Stimulated activated CD8-positive, alpha-beta memory T cell treated with anti-CD3 and anti-CD28 coated beads, Interleukin-12 subunit alpha, Interleukin-12 subunit beta, amount 100 ng/mL, for 1 hour (primary cell): Measurements from ENCODE around the gene DACH1.

Source experiments
- DNase-seq: peaks from one replicate; pipeline ENCODE4 v3.0.0-alpha.2; 2020; ENCODE audit warnings: low read depth

The DACH1 gene

DNA sequence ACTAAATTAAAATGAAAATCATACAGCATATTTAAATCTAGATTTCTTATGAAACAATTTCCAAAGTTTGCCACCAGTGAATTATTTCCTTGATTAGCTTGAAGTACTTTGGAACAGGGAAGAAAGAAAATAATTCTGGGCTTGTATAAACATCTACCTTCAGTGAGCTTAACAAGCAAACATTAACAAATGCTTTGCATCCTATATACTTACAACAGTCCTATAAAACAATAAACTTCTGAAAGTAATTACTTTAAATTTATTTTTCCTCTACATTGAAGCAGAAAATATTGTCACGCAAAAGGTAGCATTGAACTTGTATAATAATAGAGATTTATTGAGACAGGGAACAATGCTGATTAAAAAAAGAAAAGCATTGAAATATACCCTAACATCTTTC, 164.8 kb downstream of the DACH1 start:
- no peak for DNase-seq

DNA sequence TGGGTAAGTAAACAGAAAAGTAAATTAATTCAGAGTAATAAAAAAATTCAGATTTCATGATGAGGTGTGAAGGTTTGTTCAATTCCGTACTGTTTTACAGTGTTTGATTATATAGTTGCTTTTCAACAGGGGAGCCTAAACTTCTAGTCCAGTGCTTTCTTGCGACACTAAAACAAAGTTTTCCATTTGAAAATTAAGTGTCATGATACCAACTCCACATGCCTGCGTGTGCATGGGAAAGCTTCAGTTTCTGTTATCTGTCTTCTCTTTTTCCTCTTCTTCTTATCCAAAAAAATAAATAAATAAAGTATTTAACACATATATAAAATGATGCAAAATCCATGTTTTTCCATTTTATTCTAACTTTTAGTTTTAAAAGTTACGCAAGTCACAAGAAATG, 165.3 kb downstream of the DACH1 start:
- DNase-seq = no peak

DNA sequence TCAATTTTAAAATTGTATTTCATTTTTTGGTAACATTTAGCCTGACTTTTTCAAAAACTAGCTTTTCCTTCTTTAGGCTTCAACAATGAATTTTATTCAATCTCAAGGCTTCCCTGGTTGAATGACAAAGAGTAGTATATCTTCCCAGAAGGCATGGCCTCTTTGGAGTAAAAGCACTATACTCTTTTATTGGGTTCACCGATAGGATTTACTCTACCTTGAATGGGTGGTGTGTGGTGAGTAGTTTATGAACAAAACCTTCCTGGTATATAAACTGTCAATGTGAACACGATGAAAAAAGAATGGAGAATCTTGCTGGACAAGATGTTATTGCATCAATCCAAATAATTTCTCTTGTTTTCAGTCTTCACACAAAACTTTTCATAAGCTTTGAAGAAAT, 167.7 kb downstream of the DACH1 start:
- no peak for DNase-seq

DNA sequence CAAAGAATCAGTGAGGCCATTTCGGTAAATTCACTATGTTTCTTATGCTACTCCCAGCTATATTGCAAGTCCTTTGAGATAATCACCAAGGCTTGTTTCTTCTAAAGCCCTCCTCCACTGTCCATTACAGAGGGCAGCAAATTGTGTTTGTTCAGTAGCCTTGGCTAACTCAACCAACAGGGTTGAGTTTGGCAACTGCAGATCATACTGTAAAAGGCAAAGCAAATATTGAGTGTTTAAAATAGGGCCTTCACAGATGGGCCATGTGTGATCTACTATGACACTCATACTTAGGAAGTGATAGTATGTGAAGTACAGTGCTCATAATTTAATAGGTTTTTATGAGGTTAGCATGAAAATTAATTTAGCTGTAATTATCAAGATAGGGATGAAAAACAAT, 171.3 kb downstream of the DACH1 start:
- DNase-seq = no peak

DNA sequence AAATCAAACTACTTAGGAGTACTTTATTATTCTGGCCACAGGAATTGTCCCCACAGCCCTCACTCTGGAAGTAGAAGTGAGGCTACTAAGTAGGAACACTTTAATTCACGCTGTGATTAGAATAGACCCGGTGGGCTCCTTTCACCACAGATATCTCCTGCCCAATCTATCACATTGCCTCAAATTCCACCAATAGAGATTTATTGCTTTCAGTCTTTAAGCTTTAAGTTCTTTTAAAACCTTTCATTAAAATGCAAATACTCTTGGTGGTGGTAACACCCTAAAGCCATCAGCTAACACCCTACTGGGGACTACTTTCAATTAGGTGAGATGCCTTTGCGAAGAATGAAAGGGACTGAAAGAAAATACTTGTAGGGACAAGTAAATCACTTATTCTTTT, 181.9 kb downstream of the DACH1 start:
- no peak for DNase-seq

DNA sequence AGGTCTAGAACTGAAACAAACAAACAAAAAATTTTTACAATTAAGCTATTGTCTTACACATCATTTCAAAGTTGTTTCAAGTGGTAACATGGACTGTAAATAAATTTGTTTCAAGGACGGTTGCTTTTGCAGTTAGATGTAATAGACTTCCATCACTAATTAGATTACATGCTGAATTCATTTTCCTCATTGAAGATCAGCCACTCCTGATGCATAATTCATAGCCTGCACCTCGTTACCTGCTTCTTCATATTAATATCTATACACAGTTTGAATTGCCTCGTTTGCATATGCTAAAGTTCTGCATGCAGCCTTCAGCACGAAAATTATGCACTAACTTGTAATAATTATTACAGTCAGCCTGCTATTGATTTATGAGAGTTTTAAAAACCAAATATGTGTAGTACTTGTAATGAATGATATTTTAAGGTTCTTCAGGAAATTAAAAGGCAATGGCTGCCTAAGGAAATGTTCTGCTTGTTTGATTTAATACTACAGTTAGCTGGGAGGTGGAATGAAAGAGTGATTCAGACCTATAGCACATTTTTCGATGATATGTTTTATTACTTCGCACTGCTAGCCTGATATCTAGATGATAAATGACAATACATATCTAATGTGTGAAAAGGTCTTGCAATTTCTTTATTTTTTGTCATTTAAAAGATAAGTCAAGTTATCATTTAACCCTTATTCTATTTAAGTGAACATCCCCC, 184.9 kb downstream of the DACH1 start:
- DNase-seq = no peak

DNA sequence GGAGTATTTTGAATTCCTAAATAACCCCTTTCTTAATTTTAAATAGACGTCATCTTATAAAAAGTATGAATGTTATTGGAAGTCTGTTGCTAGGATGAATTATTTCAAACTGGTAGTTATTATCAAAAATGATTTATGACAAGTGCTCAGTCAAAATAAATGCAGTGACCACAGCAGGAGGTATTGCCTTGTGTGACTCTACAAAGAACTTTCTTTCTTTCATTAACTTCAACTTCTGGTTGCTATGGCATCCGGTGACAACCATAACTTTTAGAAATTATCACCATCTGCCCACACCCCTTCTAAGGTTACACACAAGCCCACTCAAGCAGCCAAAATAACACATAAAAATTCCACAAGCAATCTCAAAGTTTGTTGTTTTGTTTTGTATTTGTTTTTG, 189.9 kb downstream of the DACH1 start:
- no peak for DNase-seq

DNA sequence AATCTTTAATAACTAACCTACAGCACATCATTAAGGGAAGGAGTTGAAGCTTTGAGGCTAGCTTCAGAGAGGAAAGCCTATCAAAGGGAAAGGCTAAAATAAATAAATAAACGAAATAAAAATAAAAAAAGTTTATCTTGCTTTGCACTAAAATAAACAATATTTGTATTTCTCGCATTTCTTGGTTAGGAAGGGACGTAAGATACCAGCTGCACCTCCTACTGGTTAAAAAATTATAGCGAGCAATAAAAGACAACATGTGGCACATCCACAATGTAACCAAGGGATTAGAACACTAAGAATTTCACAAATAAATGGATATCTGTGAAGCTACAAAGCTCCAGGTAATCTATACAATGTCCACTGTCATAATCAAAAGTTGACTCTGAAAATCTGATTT, 194.5 kb downstream of the DACH1 start:
- DNase-seq = no peak

DNA sequence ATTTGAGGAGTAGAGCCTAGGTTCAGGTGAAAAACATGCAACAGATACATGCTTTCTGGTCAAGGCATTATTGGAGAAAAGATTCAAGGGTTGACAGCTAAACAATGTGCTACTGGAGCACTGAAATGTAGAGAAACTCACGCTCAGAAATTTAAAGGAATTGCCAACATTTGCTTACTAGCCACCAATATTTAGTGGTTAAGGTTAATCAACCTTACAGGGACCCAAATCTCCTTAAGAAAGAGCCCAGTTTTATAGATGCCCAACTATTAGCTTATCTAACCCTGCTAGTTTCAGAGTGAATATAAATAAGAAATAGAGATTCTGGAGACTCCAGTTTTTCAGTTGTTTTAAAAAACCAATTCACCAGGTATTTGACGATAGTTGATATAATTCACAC, 203.6 kb downstream of the DACH1 start:
- no peak for DNase-seq

DNA sequence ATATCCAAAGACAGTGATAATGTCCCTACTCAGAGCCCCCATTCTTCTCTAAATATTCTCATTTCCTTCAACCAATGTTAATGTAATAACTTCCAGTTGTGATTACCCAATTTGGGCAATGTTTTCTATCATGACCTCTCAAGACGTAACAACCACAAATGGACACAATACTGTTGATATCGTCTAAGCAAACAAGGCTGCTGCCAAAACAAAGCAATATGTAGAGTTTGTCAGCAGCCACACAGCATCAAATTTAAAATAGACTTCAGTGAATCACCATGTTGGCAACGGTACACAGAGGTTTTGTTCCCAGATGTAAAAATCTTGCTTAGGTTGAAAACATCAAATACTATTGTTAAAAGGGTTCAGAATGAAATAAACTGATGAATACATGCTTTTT, 205.1 kb downstream of the DACH1 start:
- DNase-seq = no peak

DNA sequence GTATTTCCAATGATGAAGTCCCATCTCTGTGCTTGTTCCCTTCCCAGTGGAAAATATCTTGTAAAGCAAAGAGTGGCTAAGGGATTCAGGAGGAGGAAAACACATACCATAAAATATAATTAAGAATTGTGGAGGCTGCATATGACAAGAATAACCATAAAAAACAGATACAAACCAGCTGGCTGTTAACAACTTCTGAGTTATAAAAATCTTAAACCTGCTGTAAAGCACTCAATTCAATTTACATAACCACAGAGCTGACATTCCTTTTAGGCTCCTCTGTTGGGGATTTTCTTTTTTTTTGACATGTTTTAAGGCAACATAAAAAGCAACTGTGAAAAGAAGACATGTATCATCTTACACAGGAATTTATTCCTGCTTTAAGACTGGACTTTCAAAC, 207.6 kb downstream of the DACH1 start:
- no peak for DNase-seq

DNA sequence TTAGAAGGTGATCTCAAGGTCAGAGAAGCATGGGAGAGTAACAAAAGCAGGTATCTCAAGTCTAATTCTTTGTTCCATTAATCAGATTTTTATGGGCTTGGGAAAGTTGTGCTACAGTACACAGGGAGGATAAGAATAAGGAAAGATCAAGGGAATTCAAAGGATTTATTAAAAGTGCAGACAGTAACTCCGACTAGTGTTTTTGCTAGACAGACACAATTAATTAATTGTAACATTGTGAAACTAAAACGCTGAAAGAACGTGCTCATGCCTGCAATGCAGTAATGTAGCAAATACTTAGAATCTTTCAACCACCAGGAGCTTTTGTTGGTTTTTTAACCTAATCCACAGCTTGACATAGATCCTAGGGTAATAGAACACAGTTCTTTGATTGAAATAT, 221.5 kb downstream of the DACH1 start:
- DNase-seq = no peak

DNA sequence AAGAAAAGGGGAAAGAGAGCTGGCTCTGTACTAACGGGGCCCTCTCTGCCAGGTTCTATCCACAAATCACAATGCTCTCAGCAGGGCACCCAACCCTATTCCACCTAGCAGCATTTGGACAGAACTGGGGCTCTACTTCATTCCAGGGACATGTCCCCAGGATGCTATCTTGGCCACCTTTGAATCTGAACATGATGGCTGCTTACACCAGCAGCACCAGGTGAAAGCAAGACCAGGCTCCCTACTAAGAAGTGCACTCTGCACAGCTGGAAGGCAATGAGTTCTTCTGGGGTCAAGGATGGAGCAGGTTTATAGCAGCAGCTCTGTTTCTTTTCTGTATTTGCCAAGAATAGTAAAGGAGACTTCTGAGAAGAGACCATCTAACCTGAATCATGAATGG, 222.4 kb downstream of the DACH1 start:
- no peak for DNase-seq

DNA sequence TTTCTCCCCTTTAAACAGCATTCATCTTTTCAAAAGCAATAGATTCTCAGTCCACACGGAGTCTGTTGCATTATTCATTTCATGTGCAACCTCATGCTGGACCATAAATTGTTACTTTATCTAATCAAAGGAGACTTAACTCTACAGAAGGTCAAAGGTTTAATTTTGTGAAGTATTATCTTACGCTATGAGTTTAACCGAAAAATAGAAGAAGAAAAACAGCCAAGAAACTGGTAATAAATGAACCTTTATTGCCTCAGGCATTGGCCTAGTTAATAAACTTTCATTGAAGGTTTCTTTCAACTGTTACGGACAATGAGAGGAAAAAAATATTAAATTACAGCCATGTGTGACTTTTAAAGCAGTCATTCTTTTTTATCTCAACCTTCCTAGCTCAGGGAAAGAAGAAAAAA, 223.6 kb downstream of the DACH1 start:
- DNase-seq = no peak

DNA sequence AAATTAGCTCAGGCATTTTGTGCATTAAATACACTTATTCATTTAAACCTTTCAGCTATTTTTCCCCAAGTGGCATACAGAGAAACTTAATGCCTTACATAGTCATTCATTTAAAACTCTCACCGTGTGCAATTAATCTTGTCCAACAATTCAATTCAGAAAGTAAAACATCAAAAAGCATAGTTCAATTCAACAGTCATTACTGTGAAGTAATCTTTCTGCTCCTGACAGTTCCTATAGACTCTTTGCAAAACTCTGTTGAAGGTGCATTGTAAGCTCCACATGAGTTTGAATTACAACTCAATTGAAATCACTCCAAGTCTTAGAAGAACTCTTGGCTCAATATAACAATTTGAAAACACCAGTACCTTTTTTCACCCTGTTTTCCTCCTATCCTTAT, 228.3 kb downstream of the DACH1 start:
- no peak for DNase-seq

DNA sequence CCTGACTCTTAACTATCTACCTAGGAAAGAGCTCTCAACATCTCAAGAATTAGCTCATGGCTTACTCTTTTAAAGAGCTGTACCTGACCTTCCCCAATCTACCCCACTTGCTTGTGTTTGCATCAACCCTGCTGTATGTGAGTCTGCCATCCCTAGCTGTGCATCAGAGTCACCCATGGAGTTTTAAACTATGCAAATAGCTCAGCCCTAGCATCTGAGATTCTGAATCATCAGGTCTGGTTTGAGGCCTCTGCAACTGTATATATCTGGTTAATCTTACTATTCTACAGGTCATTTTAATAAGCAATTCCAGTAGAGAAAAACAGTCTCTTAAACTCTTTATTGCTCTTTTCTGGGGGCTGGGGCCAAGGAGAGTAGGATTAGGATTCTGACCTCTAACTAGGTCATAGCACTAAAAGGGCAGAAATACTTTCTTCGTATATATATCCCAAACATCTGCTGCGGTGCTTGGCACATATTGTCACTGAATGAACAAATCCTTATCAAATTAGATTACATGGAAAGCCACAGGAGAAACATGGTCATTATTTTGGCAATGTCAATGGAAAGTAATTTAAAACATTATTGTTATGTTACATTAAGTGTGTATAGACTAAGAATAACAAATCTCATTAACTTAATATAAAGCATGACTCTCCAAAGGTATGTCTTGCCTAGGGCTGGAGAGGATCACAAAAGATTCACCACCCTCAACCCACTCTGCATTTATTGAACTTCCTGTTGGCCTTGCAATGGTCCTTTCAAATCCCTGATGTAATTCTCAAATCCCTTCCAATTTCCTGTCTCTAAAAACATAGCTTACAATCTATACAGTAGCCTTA, 232.2 kb downstream of the DACH1 start:
- no peak for DNase-seq

DNA sequence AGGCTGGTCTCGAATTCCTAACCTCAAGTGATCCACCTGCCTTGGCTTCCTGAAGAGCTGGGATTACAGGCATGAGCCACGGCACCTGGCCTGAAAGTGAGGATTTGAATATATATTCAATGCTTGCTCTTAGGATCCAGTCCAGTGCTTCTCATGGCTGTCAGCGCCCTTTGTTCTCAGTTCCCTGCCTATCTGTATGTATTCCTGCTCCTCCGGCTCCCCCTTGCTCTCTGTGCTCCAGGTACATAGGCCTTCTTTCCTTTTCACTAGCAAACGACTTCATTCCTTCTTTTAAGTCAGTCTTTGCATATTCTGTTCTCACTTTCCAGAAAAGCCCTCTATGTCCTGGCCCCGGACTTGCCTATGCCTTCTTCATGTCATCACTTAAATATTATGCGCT, 232.8 kb downstream of the DACH1 start:
- no peak for DNase-seq

DNA sequence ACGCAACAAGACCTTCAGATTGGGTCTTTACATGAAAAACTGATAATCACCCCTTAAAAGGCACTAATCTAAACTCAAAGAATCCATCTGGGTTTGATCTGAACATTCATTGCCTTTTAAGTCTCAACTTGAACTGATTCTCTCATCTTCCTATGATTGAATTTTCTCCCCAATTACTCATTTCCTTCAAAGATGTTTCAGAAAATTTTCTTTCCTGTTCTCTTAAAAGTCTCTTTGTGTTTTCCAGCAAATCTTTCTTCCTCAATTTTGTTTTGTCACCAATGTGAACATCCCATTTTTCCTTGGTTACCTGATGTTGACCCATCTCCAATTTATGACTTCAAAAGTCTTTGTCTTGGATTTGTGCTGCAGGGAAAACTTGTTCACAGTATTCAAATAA, 234.3 kb downstream of the DACH1 start:
- no peak for DNase-seq

DNA sequence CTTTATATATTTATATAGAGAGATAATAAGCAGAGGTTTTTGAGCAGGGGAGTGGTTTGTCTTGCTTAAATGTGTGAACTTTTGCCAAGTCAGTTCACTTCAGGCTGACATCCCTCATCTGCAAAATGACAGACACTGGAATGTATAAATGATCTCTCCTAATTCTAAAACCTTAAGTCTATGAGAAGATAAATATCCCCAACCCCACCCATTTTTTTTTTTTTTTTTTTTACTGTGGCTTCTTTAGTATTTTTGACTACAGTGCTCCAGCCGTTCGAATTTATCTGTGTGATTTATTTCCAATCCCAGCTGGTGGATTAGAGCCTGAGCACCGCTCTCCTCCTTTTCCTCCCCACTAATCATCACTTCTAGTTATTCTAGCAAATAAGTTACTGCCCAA, 234.8 kb downstream of the DACH1 start:
- DNase-seq = no peak

DNA sequence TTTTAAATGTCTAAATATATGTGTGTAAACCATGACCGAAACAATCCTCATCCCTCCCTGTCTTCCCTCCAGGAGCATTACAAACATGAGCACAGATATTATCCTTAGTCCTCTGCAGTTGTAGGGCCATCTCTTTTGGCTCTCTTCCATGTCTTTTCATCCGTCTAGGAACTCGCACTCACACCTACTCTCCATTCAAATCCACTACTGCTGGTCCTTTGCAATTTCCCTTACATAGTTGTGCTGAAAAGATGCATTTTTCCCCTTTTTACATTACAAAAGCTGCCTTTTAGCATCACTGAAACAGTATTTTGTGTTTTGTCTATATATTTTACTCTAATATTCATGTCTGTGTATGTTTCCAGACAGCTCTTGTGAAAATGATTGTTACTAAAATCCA, 237.8 kb downstream of the DACH1 start:
- no peak for DNase-seq

DNA sequence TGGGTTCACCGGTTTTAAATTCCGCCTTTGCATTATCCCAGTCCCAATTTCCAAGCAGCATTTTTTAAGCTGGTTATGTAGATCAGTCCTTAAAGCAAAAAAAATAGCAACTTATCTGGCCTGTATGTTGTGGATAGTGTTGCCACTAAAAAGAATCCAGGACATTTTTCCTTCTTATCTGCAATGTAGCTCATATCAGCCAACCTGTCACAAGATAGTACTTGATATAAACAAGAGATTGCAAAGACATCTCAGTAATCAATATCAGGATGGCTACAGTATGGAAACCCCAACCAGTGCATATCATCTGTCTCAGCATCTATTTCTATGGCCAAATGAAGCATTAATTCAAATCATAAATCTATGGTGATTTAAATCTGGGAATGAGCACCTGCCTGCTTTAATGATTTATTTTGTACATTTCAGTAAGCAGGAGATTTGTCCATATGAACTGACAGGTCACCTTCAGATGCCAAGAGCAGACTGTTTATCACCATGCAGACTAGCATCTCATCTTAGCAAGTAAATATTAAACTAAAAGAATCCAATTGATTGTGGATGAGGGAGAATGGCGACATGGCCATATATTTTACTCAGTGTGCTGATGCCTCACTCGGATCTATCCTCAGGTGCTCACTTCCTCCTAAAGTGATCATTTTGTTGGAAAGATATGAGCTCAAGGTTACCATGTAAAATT, 240.4 kb downstream of the DACH1 start:
- DNase-seq = no peak

DNA sequence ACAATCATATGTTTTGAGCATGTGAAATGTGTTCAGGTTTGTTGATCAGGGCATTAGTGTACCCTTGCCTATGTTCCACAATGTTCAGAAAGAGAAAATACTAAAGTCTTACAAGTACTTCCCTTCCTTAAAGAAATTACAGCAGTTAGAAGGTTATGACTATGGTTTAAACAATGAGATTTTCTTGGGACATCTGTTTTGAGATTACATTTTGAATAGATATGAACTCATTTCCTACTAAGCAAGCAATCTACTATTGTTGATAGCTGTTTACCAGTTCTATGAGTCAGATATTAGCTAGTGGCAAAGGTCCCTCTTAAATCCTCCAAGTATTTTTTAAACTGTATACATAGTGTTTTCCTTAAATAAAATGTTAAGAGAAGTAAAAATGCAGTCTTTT, 241.3 kb downstream of the DACH1 start:
- no peak for DNase-seq
